NCI-H1105 treated with DMSO at 0.1 percent for 48 hours (cell line): Measurements from ENCODE around the gene NTMT1.

Experiments
- DNase-seq: peaks from one replicate; lab custom pipeline; 2025; lab: John Stamatoyannopoulos, UW

NTMT1 gene

GRCh38 chr9:129597355-129598088, 28.4 kb upstream of the NTMT1 start:
- DNase-seq = no peak

- DNase-seq = no peak
These were observed 27.8 kb upstream of the NTMT1 start for GRCh38 chr9:129598089-129598596.

- no peak for DNase-seq
These were observed 24.8 kb upstream of the NTMT1 start for GRCh38 chr9:129601082-129601674.

- DNase-seq = no peak
These were observed 23.2 kb upstream of the NTMT1 start for GRCh38 chr9:129602598-129603415.

- DNase-seq = no peak
These were observed 21.8 kb upstream of the NTMT1 start for GRCh38 chr9:129604056-129604765.

GRCh38 chr9:129604766-129605163, 21.2 kb upstream of the NTMT1 start:
- no peak for DNase-seq

- DNase-seq = no peak
These were observed 19.6 kb upstream of the NTMT1 start for GRCh38 chr9:129606161-129607026.

GRCh38 chr9:129607027-129607387, 19.0 kb upstream of the NTMT1 start:
- no peak for DNase-seq

- DNase-seq = no peak
These were observed 17.1 kb upstream of the NTMT1 start for GRCh38 chr9:129608561-129609481.

- DNase-seq = no peak
These were observed 16.3 kb upstream of the NTMT1 start for GRCh38 chr9:129609486-129610212.

GRCh38 chr9:129610213-129610472, 15.8 kb upstream of the NTMT1 start:
- no peak for DNase-seq

GRCh38 chr9:129610473-129611306, 15.3 kb upstream of the NTMT1 start:
- peak; percentile 43 for DNase-seq

GRCh38 chr9:129611307-129611800, 14.6 kb upstream of the NTMT1 start:
- DNase-seq = no peak

GRCh38 chr9:129612123-129612522, 13.8 kb upstream of the NTMT1 start:
- no peak for DNase-seq

- no peak for DNase-seq
These were observed 13.0 kb upstream of the NTMT1 start for GRCh38 chr9:129612815-129613519.

- DNase-seq = no peak
These were observed 12.3 kb upstream of the NTMT1 start for GRCh38 chr9:129613520-129614175.

- no peak for DNase-seq
These were observed 11.0 kb upstream of the NTMT1 start for GRCh38 chr9:129614932-129615331.
